Activated naive CD4-positive, alpha-beta T cell treated with anti-CD3 and anti-CD28 coated beads, Interleukin-2, amount 50 U/mL, for 72 hours (primary cell): ENCODE measurements around the gene SLC25A5. TPM values are rescaled to one million over a fixed set of nuclear protein-coding genes. Genes with fewer than 3 reads are reported as not detected.
"Not testable (repeated sequence)": the region's sequence is repeated elsewhere in the genome, so short reads cannot be mapped to it uniquely, and the experiment has no call there.

ENCODE experiments used
- ATAC-seq, 2 donors: fragments of 150-1000 bp; cut with Tn5 transposase; 2 replicates each; pipeline ENCODE4 v1.10.0; 2021; ENCODE audit warnings: mild to moderate bottlenecking in 2 of 2, moderate library complexity in 2 of 2
- DNase-seq, 2 donors: peaks; one replicate each; pipeline ENCODE4 v3.0.0; 2021 to 2022; ENCODE audit warnings: low spot score in 2 of 2
- H3K27ac Mint-ChIP-seq, 2 donors: one replicate each; pipeline ENCODE4 v1.8.0; 2022; ENCODE audit warnings: mild to moderate bottlenecking in 2 of 2, mixed read lengths in 2 of 2
- H3K36me3 Mint-ChIP-seq, 2 donors: one replicate each; pipeline ENCODE4 v1.8.0; 2022; ENCODE audit warnings: mixed read lengths in 2 of 2
- H3K9me3 Mint-ChIP-seq, 2 donors: one replicate each; pipeline ENCODE4 v1.8.0; 2022; ENCODE audit warnings: mixed read lengths in 2 of 2
- total RNA-seq, 2 donors: library from RNA; stranded (reverse); gene quantifications; one replicate each; pipeline ENCODE4 v1.2.3, GENCODE V29; 2022

SLC25A5 gene
- total RNA-seq, 2 donors from 2014 or later, result 598 to 874 TPM

DNA sequence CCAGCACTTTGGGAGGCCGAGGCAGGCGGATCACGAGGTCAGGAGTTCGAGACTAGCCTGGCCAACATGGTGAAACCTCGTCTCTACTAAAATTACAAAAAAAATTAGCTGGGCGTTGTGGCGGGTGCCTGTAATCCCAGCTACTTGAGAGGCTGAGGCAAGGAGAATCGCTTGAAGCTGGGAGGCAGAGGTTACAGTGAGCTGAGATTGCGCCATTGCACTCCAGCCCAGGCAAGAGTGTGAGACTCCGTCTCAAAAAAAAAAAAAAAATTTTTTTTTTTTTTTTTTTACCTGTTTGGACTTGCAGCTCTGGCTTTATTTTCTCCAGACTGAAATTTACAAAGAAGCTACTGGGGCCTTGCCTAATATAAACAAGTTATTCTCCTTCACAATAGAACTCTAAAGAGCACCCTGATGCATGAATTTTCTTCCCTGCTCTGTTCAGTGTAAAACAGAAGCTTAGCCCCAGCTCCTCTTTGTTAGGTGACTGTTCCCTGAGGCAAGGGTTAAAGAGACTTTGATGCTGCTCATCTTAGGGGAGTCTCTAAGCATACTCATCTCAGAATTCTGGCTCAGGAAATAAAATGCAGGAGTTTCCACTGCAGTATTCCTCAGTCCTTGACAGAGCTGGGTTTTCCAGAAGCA is 25.7 kb downstream of the SLC25A5 start:
- not testable (repeated sequence) for DNase-seq, H3K9me3 Mint-ChIP-seq, H3K36me3 Mint-ChIP-seq, ATAC-seq, H3K27ac Mint-ChIP-seq

DNA sequence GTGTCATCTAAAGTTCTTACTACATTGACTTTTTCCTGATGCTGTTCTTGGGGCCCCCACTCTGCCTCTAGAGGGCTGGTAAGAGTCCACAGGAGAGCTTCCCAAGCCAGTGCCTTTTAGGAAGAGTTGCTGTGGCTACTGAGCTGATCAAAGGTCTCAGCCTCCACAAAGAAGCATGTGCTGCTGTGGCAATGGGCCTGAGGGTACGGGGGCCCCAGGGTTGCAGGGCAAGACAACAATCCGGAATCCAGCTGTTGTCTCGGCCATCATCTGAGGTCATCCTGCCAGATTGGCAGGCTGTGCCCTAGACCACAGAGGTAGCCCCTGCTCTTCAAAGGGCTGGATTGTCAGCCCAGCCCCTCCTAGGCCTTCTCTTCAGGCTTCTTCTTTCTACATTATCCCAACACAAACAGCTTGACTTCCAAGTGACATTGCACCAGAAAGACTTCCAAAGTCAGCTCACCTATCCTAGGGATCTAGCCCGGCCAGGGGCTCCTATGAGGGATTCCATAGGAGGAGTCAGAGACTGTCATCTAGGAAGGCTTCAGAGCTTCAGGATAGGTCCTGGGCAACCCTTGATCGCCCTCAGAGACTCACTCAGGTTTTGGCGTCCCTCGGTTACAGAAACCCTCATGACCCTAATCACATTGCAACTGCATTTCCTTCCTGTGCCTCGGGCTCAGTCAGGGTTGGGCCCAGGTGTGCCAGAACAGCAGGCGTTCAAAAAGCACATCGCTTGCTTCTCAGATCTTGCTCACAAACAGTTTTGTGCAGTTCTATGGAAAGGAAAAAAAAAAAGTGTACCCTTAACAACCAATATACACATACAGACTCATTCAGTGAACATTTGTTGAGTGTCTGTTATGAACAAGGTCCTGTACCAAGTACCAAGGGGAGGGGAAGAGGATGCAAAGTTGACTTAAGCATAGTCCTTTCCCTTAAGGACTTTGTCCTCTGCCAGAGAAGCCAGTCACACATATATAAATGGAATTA is 27.8 kb downstream of the SLC25A5 start:
- no peak for DNase-seq
- no peak for ATAC-seq
- Mint-ChIP-seq H3K36me3 (no peaks in the 10 kb centered on the region), H3K27ac (peak overlapping the region; percentile 48 to 76), H3K9me3 (peaks cover 0 to 3% of the 10 kb centered on the region in 2 donors)

DNA sequence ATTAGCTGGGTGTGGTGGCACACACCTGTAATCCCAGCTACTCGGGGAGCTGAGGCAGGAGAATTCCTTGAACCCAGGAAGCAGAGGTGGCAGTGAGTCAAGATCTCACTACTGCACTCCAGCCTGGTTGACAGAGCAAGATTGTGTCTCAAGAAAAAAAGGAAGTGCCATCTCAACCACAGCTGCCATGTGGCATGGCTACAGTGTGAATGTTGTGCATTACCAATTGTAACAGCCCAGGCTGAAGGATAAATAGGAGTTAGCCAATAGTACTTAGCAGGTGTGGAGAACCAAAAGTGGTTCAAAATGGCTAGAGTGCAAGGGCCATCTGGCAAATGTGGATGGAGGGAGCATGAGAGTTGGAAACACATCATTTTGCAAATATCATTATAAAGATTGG is 28.9 kb downstream of the SLC25A5 start:
- DNase-seq (no peak), ATAC-seq (no peak)
- peaks cover 0 to 3% of the 10 kb centered on the region in 2 donors for H3K9me3 Mint-ChIP-seq
- no peak overlapping the region for H3K27ac Mint-ChIP-seq
- H3K36me3 Mint-ChIP-seq, result no peaks in the 10 kb centered on the region

DNA sequence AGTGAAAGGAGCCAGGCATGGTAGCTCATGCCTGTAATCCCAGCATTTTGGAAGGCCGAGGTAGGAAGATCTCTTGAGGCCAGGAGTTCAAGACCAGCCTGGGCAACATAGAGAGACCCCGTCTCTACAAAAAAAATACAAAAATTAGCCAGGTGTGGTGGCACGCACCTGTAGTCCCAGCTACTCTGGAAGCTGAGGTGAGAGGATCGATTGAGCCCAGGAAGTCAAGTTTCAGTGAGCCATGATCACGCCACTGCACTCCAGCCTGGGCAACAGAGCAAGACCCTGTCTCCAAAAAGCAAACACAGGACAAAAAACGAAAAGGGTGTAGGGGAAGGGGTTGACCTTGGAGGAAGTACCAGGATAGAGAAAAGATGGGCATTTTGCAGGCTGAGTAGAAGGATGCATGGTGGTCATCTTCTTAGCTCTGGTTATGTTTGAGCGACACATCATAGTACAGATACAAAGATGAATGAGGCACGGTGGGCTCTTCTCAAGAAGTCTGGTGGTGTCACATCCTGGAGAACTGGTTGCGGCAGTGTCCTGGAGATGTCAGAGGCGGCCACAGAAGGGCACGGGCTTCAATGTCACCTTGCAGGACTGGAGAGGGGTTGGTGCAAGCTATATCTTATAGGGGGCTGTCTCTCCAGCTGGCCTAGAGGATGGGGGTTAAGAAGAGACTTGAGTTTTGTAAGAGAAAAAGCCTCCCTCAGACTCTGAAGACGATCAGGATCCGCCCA is 32.0 kb downstream of the SLC25A5 start:
- H3K27ac Mint-ChIP-seq, result no peak overlapping the region
- H3K9me3 Mint-ChIP-seq, result peaks cover 0 to 3% of the 10 kb centered on the region in 2 donors
- no peaks in the 10 kb centered on the region for H3K36me3 Mint-ChIP-seq
- DNase-seq, result no peak
- no peak for ATAC-seq

DNA sequence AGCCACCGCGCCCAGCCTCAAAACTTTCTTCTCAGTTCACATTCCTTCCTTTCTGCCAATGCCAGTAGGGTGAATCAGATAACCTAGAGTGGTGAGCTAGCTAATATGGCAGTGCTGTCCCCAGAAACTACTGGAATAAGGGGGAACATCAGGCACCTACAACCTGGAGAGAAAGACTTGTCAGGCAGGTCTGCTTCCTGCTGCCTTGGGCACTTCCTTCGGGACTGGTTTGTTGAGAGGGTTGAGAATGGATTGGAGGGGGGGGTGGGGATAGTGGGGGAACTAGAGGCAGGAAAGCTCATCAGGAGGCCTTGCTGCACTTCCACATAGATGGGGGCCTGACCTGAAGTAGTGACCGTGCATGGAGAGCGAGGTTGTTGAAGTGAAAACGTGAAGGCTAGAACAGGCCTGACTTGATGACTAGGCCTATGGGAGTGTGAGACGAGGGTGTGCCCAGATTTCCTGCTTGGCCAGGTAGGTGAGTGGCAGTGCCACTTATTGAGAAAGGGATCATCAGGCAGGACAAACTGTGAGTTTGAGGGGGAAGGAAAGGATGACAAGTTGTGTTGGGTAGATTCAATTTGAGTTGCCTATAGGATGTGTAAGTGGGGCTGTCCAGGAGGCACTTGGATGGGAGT is 33.4 kb downstream of the SLC25A5 start:
- ATAC-seq (no peak), DNase-seq (no peak)
- Mint-ChIP-seq H3K9me3 (peaks cover 0 to 2% of the 10 kb centered on the region in 2 donors), H3K27ac (no peak overlapping the region), H3K36me3 (no peaks in the 10 kb centered on the region)

DNA sequence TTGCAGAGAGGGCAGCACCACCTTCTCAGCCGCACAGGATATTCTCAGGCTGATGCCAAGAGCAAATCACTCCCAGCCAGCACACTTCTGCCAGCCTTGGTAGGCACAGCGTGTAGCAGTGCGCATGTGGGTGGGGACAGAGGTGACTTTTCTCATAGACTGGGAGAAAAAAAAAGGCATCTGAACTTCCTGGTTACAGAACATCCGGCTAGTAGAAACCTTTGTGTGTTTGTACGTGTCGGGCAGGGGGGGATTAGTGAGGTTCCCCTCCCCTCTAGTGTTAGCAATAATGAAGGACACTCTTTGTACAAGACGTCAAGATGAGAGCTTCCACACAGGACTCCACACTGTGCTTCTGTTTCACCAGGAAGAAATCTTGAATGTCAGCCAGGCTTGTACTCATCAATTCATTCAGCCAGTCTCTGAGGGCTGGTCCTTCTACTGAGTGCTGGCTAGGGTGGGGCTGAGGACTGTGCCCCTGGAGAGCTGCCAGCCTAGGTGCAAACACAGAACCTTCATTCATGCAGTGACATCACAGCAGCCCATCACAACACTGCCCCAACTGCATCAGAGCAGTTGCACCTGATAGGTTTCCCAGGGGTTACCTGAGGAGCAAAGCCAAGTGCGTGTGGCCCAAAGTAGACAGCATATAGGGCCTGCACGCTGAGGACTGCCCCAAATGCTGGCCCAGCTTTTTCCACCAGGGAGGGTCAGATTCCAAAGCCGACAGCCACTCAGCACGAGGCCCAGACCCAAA is 34.7 kb downstream of the SLC25A5 start:
- ATAC-seq, result peak; percentile 53 to 66
- peak overlapping the region; percentile 29 to 72 for H3K27ac Mint-ChIP-seq
- DNase-seq, result no peak
- H3K36me3 Mint-ChIP-seq, result no peaks in the 10 kb centered on the region
- no peaks in the 10 kb centered on the region for H3K9me3 Mint-ChIP-seq

DNA sequence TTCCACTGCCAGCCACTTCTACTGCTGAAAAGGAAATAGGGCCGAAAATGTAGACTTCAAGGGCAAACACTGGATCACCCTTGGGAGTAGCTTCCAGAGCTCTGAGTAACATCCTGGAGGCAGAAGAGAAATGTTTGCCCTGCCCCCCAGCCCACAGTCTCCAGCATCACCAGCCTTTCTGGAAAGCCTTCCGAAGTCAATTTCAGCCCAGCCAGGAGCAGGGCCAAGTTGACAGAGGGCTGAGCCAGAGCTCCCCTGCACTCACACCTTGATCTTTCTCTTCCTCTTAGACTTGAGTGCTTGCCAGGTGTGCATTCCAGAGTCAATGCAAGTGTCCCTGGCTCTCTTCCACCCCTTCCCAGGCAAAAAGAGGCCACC is 35.2 kb downstream of the SLC25A5 start:
- H3K36me3 Mint-ChIP-seq, result no peaks in the 10 kb centered on the region
- no peak overlapping the region for H3K27ac Mint-ChIP-seq
- no peak for ATAC-seq
- H3K9me3 Mint-ChIP-seq, result no peaks in the 10 kb centered on the region
- DNase-seq, result no peak

DNA sequence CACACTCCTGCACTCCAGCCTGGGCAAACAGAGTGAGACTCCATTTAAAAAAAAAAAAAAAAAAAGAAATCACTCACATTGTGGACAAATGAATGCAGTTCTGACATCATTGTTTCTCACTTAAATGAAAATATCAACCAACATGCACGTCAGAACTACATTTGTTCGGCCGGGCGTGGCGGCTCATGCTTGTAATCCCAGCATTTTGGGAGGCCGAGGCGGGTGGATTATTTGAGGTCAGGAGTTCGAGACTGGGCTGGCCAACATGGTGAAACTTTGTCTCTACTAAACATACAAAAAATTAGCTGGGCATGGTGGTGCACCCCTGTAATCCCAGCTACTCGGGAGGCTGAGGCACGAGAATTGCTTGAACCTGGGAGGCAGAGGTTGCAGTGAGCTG is 36.9 kb downstream of the SLC25A5 start:
- ATAC-seq, H3K36me3 Mint-ChIP-seq, H3K9me3 Mint-ChIP-seq, DNase-seq, H3K27ac Mint-ChIP-seq: not testable (repeated sequence)

DNA sequence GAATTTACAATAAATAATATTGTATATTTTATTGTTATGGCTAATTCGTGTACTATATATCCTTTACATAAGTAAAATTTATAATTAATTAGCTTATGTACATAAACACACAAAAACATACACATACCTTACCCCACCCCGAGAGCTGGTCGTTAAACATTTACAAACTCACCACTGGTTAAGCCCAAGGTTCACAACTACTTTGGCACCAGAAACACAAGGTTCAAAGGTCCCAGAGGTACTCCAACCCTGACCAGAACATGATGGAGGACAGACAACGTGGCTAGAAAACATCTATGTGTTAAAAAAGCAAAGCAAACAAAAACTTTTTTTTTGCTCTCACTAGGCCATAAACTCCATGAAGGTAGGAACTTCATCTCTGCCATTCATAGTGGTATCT is 37.7 kb downstream of the SLC25A5 start:
- DNase-seq, result no peak
- no peak for ATAC-seq
- H3K9me3 Mint-ChIP-seq, result no peaks in the 10 kb centered on the region
- H3K36me3 Mint-ChIP-seq, result no peaks in the 10 kb centered on the region
- H3K27ac Mint-ChIP-seq, result no peak overlapping the region

DNA sequence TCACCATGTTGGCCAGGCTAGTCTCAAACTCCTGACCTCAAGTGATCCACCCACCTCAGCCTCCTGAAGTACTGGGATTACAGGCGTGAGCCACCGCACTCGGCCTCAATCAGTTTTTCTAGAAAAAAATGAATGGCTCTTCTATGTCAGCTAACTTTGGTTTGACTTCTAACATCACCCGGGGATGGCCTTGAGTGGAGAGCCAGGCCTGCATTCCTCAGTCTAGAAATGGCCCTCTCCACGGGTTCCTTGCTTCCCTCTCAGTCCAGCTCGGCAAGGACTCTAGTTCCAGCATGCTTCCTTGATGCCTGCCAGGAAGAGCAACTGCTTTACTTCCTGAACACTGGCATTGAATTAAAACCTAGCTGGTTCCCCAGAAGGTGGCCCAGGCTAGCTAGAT is 39.0 kb downstream of the SLC25A5 start:
- ATAC-seq (no peak), DNase-seq (no peak)
- Mint-ChIP-seq H3K27ac (no peak overlapping the region), H3K9me3 (no peaks in the 10 kb centered on the region), H3K36me3 (no peaks in the 10 kb centered on the region)

DNA sequence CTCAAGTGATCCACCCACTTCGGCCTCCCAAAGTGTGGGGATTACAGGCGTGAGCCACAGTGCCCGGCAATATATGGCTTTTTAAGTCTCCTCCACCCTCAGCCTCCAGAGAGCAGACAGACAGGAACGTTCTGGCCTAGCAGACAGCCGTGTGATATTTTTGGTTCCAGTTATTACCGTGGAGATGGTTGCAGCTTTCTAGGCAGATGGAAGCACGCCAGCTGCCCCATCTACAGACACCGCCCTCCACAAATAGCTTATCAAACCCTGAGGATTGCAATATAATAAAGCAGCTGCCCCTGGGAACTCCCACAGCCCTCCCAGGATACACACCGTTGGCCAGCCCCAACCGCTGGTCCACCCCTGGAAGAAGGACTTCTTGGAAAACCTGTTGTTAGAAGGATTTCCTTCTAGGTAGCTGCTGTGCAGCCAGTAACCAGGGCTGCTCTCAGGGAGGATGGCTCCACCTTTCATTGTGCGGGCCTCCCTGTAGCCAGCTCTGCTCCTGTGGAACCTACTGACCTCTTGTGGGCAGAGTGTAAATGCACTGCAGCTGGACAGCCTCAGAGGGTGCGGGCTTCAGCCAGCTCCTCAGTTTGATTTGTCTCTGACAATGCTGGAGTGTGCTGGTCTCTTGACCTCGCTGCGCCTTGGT is 44.0 kb downstream of the SLC25A5 start:
- peak; percentile 76 to 81 for ATAC-seq
- no peak for DNase-seq
- Mint-ChIP-seq H3K9me3 (no peaks in the 10 kb centered on the region), H3K27ac (no peak overlapping the region), H3K36me3 (no peaks in the 10 kb centered on the region)

DNA sequence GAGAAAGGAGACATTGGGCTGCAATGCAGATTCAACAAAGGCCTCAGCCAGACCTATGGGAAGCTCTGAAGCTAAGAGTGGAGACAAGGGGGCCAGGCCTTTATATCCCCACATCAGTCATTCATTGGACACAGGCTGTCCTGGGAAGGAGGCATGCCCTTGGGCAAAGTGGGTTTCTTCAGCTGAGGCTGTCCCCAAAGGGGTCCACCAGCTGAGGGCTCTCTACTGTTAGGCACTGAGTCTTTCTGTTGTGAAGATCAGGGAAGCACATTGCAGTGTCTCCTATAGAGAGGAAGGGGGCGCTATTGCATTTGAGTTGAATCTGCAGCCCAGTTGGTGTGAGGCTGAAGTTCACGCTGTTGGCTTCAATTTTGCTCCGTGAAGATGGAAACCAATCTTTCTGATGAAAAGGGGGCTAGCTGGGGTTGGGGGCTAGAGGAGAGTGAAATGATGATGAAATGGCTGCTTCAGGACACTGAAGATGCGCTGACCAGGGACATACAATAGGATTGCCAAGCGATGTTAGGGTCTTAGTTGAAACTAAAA is 48.0 kb downstream of the SLC25A5 start:
- peak; percentile 87 to 89 for ATAC-seq
- no peaks in the 10 kb centered on the region for H3K36me3 Mint-ChIP-seq
- H3K27ac Mint-ChIP-seq, result peak overlapping the region; percentile 28 to 51
- H3K9me3 Mint-ChIP-seq, result no peaks in the 10 kb centered on the region
- DNase-seq, result peak; percentile 26 to 54

DNA sequence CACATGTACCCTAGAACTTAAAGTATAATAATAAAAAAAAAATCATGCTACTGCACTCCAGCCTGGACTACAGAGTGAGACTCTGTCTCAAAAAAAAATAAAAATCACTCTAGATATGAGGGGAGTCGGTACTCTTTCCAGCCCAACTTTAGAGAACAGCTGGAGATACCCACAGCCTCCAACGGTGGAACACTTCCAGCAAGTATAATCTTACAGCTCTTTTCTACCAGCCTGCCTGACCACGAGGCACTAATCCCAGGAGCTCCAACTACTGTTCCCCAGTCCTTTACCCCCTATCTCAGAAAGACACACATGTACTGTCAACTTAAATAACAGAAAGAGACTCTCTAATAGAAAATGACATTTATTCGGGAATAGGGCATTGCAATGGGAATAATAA is 50.1 kb downstream of the SLC25A5 start:
- DNase-seq, result no peak
- H3K27ac Mint-ChIP-seq, result no peak overlapping the region
- no peak for ATAC-seq

More for the DNA sequence above, 50.1 kb downstream of the SLC25A5 start:
- H3K9me3 Mint-ChIP-seq, result no peaks in the 10 kb centered on the region
- H3K36me3 Mint-ChIP-seq, result no peaks in the 10 kb centered on the region
